ENCODE measurements around the gene C1GALT1.

C1GALT1 gene

DNA sequence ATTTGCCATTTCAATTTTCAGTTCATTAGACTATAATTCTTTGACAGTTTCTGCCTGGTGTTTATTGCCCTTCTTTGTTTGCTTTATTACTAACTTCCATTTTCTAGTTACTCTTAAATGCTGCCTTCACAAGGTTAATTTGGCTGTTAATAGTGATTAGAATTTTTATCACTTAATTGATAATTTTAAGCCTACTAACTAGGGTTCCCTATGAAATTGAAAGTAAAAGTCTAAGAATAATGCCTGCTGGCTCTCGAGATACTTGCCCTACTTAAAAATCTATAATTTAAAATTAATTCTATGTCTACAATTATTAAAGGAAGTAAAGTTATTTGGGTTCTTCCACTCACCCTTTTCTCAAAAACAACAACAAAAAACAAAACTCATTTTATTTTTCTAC lies 65.3 kb downstream of the C1GALT1 start:
- peaks cover 5% of the 10 kb centered on the region for H3K4me1 Mint-ChIP-seq
- H3K9me3 Mint-ChIP-seq: no peaks in the 10 kb centered on the region
- no peak overlapping the region for H3K27ac Mint-ChIP-seq
- CTCF ChIA-PET: no interaction called here
- H3K4me3 Mint-ChIP-seq: no peak overlapping the region
- no peak for DNase-seq
- H3K36me3 Mint-ChIP-seq: peaks cover 43% of the 10 kb centered on the region
- H3K27me3 Mint-ChIP-seq: no peaks in the 10 kb centered on the region

- H3K4me3 Mint-ChIP-seq: no peak overlapping the region
- H3K4me1 Mint-ChIP-seq: peaks cover 5% of the 10 kb centered on the region
- DNase-seq: no peak
- peaks cover 41% of the 10 kb centered on the region for H3K36me3 Mint-ChIP-seq
- no peaks in the 10 kb centered on the region for H3K9me3 Mint-ChIP-seq
- no peak overlapping the region for H3K27ac Mint-ChIP-seq
- CTCF ChIA-PET: no interaction called here
- no peaks in the 10 kb centered on the region for H3K27me3 Mint-ChIP-seq
Observed at GRCh38 chr7:7249814-7250213, 67.5 kb downstream of the C1GALT1 start.

GRCh38 chr7:7251742-7252141 lies 69.4 kb downstream of the C1GALT1 start:
- no peaks in the 10 kb centered on the region for H3K27me3 Mint-ChIP-seq
- peaks cover 41% of the 10 kb centered on the region for H3K36me3 Mint-ChIP-seq
- CTCF ChIA-PET: interaction anchor here (0.8 kb wide), 1 partner anchor 668 kb away, joined by 4 read pairs; no protein-coding TSS in a partner anchor
- peaks cover 8% of the 10 kb centered on the region for H3K4me1 Mint-ChIP-seq
- no peak overlapping the region for H3K4me3 Mint-ChIP-seq
- no peak for DNase-seq
- no peaks in the 10 kb centered on the region for H3K9me3 Mint-ChIP-seq
- H3K27ac Mint-ChIP-seq: no peak overlapping the region

DNA sequence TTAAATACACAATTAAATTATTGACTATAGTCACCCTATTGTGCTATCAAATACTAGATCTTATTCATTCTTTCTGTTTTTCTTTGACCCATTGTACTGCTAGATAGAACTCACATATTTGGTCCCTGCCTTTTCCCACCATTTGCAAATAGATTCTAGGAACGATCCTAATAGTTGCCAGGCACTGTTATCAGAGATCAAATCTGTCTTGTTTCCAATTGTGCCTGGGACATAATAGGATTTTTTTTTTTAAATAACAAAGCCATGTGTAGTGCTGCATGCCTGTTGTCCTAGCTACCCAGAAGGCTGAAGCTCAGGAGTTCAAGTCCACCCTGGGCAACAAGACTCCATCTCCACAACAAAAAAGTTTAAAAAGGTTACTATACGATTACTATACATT lies 72.0 kb downstream of the C1GALT1 start:
- peaks cover 45% of the 10 kb centered on the region for H3K36me3 Mint-ChIP-seq
- no peak overlapping the region for H3K4me3 Mint-ChIP-seq
- no peaks in the 10 kb centered on the region for H3K9me3 Mint-ChIP-seq
- H3K27ac Mint-ChIP-seq: no peak overlapping the region
- H3K27me3 Mint-ChIP-seq: no peaks in the 10 kb centered on the region
- CTCF ChIA-PET: no interaction called here
- H3K4me1 Mint-ChIP-seq: peaks cover 26% of the 10 kb centered on the region
- no peak for DNase-seq

DNA sequence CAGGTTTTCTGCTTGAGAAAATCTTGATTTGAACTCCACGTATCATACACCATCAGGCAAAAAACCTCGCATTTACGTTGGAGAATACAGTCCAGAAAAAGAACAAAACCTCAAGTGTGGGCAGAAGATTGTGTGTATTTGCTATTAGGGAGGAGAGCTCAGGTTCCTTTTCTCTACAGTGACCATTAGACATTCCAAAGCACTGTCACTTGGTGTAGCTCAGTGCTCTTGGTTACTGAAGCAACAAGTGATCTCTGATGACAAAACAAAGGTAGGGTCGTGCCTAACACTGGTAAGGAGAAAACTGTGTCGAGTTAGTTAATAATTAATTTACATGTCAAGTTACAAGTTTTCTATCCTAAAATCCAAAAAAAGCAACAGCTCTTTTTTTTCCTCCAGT lies 72.6 kb downstream of the C1GALT1 start:
- Mint-ChIP-seq H3K4me1 (peaks cover 32% of the 10 kb centered on the region), H3K4me3 (no peak overlapping the region), H3K27ac (no peak overlapping the region), H3K27me3 (no peaks in the 10 kb centered on the region), H3K36me3 (peaks cover 51% of the 10 kb centered on the region), H3K9me3 (no peaks in the 10 kb centered on the region)
- no peak for DNase-seq
- CTCF ChIA-PET: no interaction called here

DNA sequence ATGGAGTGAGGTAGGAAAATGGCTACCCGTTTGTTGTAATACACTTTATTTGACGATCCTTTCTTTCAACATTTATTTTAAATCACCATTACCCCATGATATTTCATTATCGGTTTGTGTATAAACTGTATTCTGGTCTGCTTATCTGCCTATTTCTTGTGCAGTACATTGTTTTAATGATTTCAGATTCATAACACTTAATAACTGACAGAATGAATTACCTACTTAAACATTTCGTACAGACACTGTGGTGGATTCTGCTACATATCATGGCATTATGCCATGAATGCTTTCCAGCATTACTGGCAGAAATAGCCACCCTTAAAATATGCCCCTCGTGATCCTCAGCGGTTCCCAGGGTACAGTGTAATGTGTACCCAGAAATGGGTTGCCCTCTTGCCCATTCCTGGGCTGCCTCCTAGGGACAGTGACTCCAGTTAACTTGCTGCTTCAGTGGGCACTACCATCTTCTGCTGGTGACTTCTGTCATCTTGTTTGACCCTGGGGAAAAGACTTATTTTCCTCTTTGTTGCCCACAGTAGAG lies 74.5 kb downstream of the C1GALT1 start:
- DNase-seq: no peak
- H3K4me3 Mint-ChIP-seq: no peak overlapping the region
- H3K27me3 Mint-ChIP-seq: no peaks in the 10 kb centered on the region
- H3K9me3 Mint-ChIP-seq: peaks cover 13% of the 10 kb centered on the region
- peak overlapping the region; percentile 64 for H3K27ac Mint-ChIP-seq
- peaks cover 51% of the 10 kb centered on the region for H3K36me3 Mint-ChIP-seq
- peaks cover 41% of the 10 kb centered on the region for H3K4me1 Mint-ChIP-seq
- CTCF ChIA-PET: no interaction called here

DNA sequence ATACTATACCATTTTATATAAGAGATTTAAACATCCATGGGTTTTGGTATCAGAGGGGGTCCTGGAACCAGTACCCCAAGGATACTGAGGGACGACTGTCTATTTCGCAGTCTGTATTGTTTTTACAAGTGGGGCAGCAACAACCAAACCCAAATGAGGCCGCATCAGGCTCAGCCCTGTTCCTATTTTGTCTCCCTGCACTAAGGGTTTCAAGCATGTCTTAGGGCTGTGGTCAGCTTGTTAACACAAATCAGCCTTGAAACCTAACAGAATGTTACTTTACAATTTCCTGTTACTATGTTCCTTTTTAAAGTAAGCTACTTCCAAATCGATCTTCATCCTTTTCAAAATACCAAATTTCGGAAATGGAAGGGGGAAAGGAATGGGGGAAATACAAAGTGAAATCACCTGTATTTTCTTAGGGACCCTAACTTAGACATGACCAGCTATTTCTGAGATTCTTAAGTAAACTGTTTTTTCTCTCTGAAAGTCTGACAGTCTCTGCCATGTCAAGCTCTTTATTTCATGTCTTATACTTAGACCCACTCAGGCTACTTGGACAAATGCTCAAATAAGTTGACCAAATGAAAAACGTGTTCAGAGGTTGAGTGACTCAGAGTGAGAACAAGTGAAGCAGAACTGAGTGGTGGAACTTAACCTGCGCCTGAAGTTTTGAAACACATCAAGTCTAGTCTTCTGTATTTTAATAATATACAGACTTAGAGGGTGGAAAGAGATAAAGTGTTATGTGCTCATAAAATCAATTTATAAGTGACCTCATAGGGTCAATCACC lies 75.8 kb downstream of the C1GALT1 start:
- peak overlapping the region; percentile 80 for H3K27ac Mint-ChIP-seq
- CTCF ChIA-PET: interaction anchor here (0.7 to 2.5 kb wide), 2 partner anchors 10 to 77 kb away, joined by 3 to 6 read pairs; partner anchors contain the start of gene C1GALT1
- H3K4me3 Mint-ChIP-seq: peak overlapping the region; percentile 9
- H3K4me1 Mint-ChIP-seq: peaks cover 43% of the 10 kb centered on the region
- no peak for DNase-seq
- H3K36me3 Mint-ChIP-seq: peaks cover 45% of the 10 kb centered on the region
- H3K27me3 Mint-ChIP-seq: no peaks in the 10 kb centered on the region
- H3K9me3 Mint-ChIP-seq: peaks cover 13% of the 10 kb centered on the region

- CTCF ChIA-PET: no interaction called here
- Mint-ChIP-seq H3K9me3 (peaks cover 13% of the 10 kb centered on the region), H3K36me3 (peaks cover 26% of the 10 kb centered on the region), H3K4me1 (peaks cover 38% of the 10 kb centered on the region), H3K4me3 (no peak overlapping the region), H3K27ac (no peak overlapping the region), H3K27me3 (no peaks in the 10 kb centered on the region)
- no peak for DNase-seq
Observed at GRCh38 chr7:7261863-7262262, 79.5 kb downstream of the C1GALT1 start.

GRCh38 chr7:7263297-7264230 lies 81.2 kb downstream of the C1GALT1 start:
- Mint-ChIP-seq H3K27ac (no peak overlapping the region), H3K4me3 (no peak overlapping the region), H3K36me3 (peaks cover 19% of the 10 kb centered on the region), H3K4me1 (peaks cover 22% of the 10 kb centered on the region), H3K9me3 (peaks cover 13% of the 10 kb centered on the region), H3K27me3 (no peaks in the 10 kb centered on the region)
- DNase-seq: no peak
- CTCF ChIA-PET: interaction anchor here (0.9 kb wide), 1 partner anchor 82 kb away, joined by 3 read pairs; no protein-coding TSS in a partner anchor

- CTCF ChIA-PET: interaction anchor here (1.3 kb wide), 1 partner anchor 19 kb away, joined by 3 read pairs; no protein-coding TSS in a partner anchor
- no peak overlapping the region for H3K27ac Mint-ChIP-seq
- peaks cover 17% of the 10 kb centered on the region for H3K36me3 Mint-ChIP-seq
- H3K4me1 Mint-ChIP-seq: peaks cover 15% of the 10 kb centered on the region
- no peaks in the 10 kb centered on the region for H3K27me3 Mint-ChIP-seq
- H3K4me3 Mint-ChIP-seq: no peak overlapping the region
- H3K9me3 Mint-ChIP-seq: peaks cover 13% of the 10 kb centered on the region
- no peak for DNase-seq
Observed at GRCh38 chr7:7264306-7265040, 82.1 kb downstream of the C1GALT1 start.

DNA sequence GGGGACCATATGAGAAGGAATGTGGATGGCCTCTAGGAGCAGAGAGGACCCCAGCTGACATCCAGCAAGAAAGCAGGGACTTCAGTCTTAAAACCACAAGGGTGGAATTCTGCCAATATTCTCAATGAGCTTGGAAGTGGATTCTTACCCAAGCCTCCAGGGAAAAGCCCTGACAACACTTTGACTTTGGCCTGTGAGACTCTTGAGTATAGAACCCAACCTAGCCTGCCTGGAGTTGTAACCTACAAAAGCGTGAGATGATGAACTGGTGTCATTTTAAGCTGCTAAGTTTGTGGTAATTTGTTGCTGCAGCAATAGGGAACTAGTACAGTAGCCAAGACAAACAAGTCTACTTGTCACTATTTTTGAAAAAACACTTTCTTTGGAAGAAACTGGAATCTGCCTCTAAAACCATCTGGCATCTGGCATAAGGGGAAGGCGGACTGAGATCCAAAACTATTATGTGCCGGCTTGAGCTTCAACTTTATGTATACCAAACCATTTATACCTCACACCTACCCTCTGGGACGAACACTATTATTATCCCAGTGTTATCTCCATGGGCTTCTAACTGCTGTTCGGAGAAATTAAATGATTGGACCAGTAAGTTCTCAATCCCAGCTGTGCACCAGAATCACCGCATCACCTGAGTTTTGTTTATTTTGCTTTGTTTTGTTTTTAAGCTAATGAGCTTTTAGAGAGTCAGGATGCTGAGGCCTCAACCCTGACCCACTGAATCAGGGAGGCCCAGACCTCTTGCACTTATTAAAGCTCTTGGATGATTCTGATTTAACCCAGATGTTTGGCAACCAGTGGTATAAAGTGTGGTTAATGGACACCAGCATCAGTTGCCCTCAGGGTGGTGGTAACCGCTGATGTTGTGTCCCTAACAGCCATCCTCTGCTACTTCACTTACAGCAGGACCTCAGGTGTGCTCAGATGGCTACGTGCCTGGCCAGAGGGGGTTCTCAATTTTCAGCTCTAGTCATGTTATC lies 83.0 kb downstream of the C1GALT1 start:
- H3K4me1 Mint-ChIP-seq: peaks cover 6% of the 10 kb centered on the region
- CTCF ChIA-PET: interaction anchor here (1.3 kb wide), 1 partner anchor 18 kb away, joined by 3 read pairs; no protein-coding TSS in a partner anchor
- peaks cover 10% of the 10 kb centered on the region for H3K9me3 Mint-ChIP-seq
- no peak overlapping the region for H3K27ac Mint-ChIP-seq
- peaks cover 10% of the 10 kb centered on the region for H3K36me3 Mint-ChIP-seq
- no peak overlapping the region for H3K4me3 Mint-ChIP-seq
- DNase-seq: no peak
- H3K27me3 Mint-ChIP-seq: no peaks in the 10 kb centered on the region

- H3K4me1 Mint-ChIP-seq: peaks cover 4% of the 10 kb centered on the region
- H3K27me3 Mint-ChIP-seq: no peaks in the 10 kb centered on the region
- H3K4me3 Mint-ChIP-seq: no peak overlapping the region
- DNase-seq: no peak
- H3K36me3 Mint-ChIP-seq: peaks cover 4% of the 10 kb centered on the region
- H3K27ac Mint-ChIP-seq: no peak overlapping the region
- CTCF ChIA-PET: no interaction called here
- H3K9me3 Mint-ChIP-seq: peaks cover 2% of the 10 kb centered on the region
Observed at GRCh38 chr7:7266257-7266881, 84.0 kb downstream of the C1GALT1 start.
